ENCODE measurements around the gene FHOD3. TPM values are rescaled to one million over a fixed set of nuclear protein-coding genes. Genes with fewer than 3 reads are reported as not detected.

The FHOD3 gene
- total RNA-seq, 1 donor: 3.0 TPM

- DNase-seq (ENCODE audit: low read depth): no peak
- no peak for TF ChIP-seq CTCF (IDR thresholded peaks at IDR 0.05; ENCODE audit: insufficient read depth, low read length)
- H3K4me3 ChIP-seq (ENCODE audit: low read depth, low read length): no peak overlapping the region
These were observed 11.4 kb downstream of the FHOD3 start for GRCh38 chr18:36308711-36309435.

DNA sequence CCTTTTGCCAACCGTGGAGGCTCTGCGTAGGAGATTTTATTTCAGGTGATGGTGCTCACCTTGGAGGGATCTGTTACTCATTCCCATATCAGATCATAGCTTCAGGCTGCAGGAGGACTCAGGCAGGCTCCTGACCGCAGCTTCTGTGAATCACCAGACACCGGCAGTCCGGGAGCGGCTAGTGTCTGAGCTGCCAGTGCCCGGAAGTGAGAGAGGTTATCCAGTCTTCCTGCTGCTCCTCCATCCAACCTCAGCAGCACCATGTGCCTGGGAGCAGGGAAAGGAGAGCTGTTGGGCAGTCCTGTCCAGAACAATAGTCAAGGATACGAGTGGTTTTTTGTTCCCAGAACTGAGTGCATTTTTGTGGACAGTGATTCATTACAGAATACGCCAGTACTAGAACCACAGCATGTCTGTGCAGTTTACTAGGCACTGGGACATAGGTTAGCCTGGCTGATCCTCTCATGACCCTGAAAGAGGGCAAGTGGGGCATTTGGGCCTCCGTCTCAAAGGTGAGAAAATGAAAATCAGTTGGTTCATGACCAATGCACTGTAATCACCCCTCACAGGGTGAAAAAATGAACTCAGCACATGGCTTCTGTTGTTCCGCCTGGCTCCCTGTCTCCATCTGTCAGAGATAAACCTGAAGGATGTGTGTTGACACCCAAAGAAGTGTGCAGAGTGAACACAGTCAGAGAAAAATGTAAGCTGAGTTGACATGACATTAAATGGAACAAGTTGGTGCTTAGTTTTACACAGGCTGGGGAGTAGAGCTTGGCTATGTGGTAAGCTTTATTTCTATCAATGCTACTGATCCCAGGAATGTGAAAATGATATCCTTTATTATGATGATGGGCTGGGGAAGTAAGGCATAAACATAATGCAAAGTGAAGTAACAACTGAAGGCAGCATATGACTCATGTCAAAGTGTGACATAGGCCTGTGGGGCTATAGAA lies 12.2 kb downstream of the FHOD3 start:
- no peak for TF ChIP-seq CTCF (IDR thresholded peaks at IDR 0.05; ENCODE audit: insufficient read depth, low read length)
- peak; percentile 99 for DNase-seq (ENCODE audit: low read depth)
- H3K4me3 ChIP-seq (ENCODE audit: low read depth, low read length): no peak overlapping the region

GRCh38 chr18:36311026-36311570 lies 13.6 kb downstream of the FHOD3 start:
- no peak for TF ChIP-seq CTCF (IDR thresholded peaks at IDR 0.05; ENCODE audit: insufficient read depth, low read length)
- DNase-seq (ENCODE audit: low read depth): no peak
- H3K4me3 ChIP-seq (ENCODE audit: low read depth, low read length): no peak overlapping the region

GRCh38 chr18:36312806-36313395 lies 15.4 kb downstream of the FHOD3 start:
- H3K4me3 ChIP-seq (ENCODE audit: low read depth, low read length): no peak overlapping the region
- peak; percentile 83 for DNase-seq (ENCODE audit: low read depth)
- TF ChIP-seq CTCF (IDR thresholded peaks at IDR 0.05; ENCODE audit: insufficient read depth, low read length): no peak

GRCh38 chr18:36314098-36314497 lies 16.6 kb downstream of the FHOD3 start:
- H3K4me3 ChIP-seq (ENCODE audit: low read depth, low read length): no peak overlapping the region
- peak; percentile 80 for DNase-seq (ENCODE audit: low read depth)
- no peak for TF ChIP-seq CTCF (IDR thresholded peaks at IDR 0.05; ENCODE audit: insufficient read depth, low read length)

- peak; percentile 86 for DNase-seq (ENCODE audit: low read depth)
- H3K4me3 ChIP-seq (ENCODE audit: low read depth, low read length): no peak overlapping the region
- no peak for TF ChIP-seq CTCF (IDR thresholded peaks at IDR 0.05; ENCODE audit: insufficient read depth, low read length)
These were observed 17.2 kb downstream of the FHOD3 start for GRCh38 chr18:36314754-36315153.
